Rectal smooth muscle tissue (tissue), 1 donor: ENCODE results near the gene WIZ.
"Not testable (repeated sequence)": the region's sequence is repeated elsewhere in the genome, so short reads cannot be mapped to it uniquely, and the experiment has no call there.

ENCODE experiments used
- H3K27ac ChIP-seq: one replicate; pipeline ENCODE4 v1.7.0; 2013; ENCODE audit warnings: low read depth, low read length, inconsistent platforms
- H3K27me3 ChIP-seq: one replicate; pipeline ENCODE4 v1.7.0; 2013; ENCODE audit warnings: low read length; ENCODE audit not compliant: control insufficient read depth, insufficient read depth
- H3K36me3 ChIP-seq: one replicate; pipeline ENCODE4 v1.7.0; 2013; ENCODE audit warnings: low read length; ENCODE audit not compliant: control insufficient read depth, insufficient read depth
- H3K4me1 ChIP-seq: one replicate; pipeline ENCODE4 v1.7.0; 2013; ENCODE audit warnings: low read length; ENCODE audit not compliant: control insufficient read depth, insufficient read depth
- H3K4me3 ChIP-seq: one replicate; pipeline ENCODE4 v1.7.0; 2013; ENCODE audit warnings: low read length
- H3K9ac ChIP-seq: one replicate; pipeline ENCODE4 v1.7.0; 2013; ENCODE audit warnings: low read length

The WIZ gene, protein sequence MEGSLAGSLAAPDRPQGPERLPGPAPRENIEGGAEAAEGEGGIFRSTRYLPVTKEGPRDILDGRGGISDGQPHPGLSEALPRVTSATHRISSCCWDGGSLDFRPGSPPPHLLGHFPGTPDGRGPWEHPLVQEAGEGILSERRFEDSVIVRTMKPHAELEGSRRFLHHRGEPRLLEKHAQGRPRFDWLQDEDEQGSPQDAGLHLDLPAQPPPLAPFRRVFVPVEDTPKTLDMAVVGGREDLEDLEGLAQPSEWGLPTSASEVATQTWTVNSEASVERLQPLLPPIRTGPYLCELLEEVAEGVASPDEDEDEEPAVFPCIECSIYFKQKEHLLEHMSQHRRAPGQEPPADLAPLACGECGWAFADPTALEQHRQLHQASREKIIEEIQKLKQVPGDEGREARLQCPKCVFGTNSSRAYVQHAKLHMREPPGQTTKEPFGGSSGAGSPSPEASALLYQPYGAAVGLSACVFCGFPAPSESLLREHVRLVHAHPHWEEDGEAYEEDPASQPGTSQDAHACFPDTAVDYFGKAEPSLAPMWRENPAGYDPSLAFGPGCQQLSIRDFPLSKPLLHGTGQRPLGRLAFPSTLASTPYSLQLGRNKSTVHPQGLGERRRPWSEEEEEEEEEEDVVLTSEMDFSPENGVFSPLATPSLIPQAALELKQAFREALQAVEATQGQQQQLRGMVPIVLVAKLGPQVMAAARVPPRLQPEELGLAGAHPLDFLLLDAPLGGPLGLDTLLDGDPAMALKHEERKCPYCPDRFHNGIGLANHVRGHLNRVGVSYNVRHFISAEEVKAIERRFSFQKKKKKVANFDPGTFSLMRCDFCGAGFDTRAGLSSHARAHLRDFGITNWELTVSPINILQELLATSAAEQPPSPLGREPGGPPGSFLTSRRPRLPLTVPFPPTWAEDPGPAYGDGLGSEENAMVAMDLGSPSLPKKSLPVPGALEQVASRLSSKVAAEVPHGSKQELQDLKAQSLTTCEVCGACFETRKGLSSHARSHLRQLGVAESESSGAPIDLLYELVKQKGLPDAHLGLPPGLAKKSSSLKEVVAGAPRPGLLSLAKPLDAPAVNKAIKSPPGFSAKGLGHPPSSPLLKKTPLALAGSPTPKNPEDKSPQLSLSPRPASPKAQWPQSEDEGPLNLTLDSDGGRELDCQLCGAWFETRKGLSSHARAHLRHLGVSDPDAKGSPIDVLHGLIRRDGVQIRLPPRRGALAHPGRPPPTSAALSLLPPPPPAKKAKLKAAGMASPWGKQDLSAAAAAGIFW (N-terminal part only)

DNA sequence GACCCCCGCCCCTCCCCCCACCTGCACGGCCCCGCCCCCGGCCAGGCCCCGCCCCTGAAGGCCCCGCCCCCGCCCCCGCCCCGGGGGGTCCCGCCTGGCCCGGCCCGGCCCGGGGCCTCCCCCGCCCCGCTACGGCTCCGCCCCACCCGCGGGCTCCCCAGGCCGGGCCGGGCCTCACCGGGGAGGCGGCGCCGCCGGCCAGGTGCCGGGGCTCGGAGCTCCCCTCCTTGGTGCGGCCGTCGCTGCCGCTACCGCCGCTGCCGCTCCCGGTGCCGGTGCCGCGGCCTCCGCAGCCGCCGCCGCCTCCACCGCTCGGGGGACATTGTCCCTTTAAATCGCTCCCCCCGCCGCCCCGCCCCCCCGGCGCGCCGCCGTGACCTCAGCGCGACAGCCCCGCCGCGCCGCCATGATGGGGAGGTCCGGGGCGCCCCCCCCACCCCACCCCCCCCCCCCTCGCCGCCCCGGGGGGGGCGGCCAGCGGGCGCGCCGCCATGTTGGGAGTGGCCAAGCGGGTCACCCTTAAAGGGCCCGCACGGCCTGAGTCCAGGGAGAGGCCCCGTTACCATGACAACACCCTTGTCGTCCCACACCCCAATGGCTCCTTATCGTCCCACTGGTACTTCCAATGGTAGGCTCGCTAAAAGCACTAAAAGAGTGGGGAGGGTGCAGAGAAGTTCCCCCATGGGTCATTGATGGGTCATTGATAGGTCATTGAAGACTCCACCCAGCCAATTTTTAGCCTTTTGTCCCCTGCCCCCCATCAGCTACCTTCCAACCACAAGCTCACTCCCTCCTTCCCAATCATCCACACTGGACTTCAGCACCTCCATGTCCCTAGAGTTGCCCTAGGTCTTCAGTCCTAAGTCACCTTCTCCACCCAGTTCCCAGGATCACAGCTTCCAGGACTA lies at the start of gene WIZ:
TSS of gene WIZ (minus strand) at position 337 of the 908 bp plus-strand sequence. CDS start 1,649 bp downstream, outside the sequence.
- Histone ChIP-seq H3K27ac (peak within 1 kb of the TSS; percentile 72), H3K4me1 (peaks cover 11% of the 10 kb centered on the region)

DNA sequence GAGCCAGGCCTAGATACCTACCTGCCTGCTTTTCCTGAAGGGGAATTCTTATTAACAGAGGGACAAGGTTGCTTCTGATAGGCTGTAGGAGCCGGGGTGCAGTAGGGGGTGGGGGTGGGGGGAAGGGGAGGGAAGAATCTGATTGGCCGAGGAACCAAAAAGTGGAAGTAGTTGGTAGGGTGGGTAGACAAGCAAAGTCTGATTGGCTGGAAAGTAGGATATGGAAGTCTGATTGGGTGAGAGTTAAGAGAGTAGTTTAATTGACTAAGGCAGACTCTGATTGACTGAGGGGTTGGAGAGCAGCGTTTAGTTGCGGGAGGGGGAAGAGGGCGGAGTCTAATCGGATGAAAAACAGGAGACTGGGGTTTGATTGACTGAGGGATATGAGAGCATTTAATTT lies 49.2 kb upstream of the WIZ start:
- no peak overlapping the region for H3K9ac ChIP-seq
- H3K36me3 ChIP-seq = no peaks in the 10 kb centered on the region
- H3K27me3 ChIP-seq = no peaks in the 10 kb centered on the region
- no peak overlapping the region for H3K4me3 ChIP-seq
- H3K4me1 ChIP-seq = no peaks in the 10 kb centered on the region
- no peak overlapping the region for H3K27ac ChIP-seq

More for the DNA sequence above, at the start of gene WIZ:
- Histone ChIP-seq H3K4me3 (peak within 1 kb of the TSS; percentile 75), H3K36me3 (no peaks in the 10 kb centered on the region), H3K9ac (peak within 1 kb of the TSS; percentile 68), H3K27me3 (no peaks in the 10 kb centered on the region)

DNA sequence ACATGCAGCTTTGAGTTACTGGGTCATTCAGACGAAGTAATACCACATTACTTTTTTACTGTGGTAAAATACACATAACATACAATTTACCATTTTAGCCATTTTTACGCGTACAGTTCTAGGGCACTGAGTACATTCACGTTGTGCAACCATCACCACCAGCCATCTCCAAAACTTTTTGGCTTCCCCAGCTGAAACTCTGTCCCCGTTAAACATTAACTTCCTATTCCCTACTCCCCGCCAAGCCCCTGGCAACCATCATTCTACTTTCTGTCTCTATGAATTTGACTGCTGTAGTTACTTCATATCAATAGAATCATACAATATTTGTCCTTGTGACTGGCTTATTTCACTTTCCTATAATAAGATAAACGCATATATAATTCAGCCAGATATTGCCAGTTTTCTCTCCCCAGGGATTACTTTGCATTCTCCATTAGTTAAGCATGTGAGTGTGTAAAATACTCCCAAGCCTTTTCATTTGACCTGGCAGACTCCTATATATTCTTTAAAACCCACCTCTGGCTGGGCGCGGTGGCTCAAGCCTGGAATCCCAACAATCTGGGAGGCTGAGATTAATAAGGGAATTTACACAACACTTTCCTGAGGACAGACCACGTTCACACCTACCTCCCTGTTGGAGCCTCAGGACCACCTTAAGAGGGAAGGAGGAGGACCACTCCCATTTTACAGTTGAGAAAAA lies 48.6 kb upstream of the WIZ start:
- no peaks in the 10 kb centered on the region for H3K36me3 ChIP-seq
- no peaks in the 10 kb centered on the region for H3K27me3 ChIP-seq
- H3K9ac ChIP-seq = no peak overlapping the region
- H3K4me3 ChIP-seq = no peak overlapping the region
- H3K4me1 ChIP-seq = no peaks in the 10 kb centered on the region
- no peak overlapping the region for H3K27ac ChIP-seq

DNA sequence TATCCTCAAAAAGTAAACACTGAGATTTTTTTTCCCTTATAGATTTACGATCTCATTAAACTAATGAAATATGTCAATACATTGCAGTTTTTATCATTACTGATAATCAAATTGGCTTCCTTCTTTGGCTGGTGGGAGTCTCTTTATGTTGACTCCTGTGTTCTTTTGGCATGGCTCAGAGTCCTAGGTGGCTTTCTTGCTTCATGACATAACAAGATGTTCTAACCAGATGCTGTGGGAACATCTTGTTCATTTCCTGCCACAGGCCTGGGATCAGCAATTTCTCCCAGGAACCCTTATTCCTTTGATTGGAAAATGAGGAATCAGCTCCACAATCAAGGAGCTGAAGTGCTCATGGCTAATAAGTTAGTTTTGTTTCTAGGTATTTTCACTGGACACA lies 45.4 kb upstream of the WIZ start:
- Histone ChIP-seq H3K27ac (no peak overlapping the region), H3K36me3 (no peaks in the 10 kb centered on the region), H3K4me1 (no peaks in the 10 kb centered on the region), H3K4me3 (no peak overlapping the region), H3K27me3 (no peaks in the 10 kb centered on the region), H3K9ac (no peak overlapping the region)

DNA sequence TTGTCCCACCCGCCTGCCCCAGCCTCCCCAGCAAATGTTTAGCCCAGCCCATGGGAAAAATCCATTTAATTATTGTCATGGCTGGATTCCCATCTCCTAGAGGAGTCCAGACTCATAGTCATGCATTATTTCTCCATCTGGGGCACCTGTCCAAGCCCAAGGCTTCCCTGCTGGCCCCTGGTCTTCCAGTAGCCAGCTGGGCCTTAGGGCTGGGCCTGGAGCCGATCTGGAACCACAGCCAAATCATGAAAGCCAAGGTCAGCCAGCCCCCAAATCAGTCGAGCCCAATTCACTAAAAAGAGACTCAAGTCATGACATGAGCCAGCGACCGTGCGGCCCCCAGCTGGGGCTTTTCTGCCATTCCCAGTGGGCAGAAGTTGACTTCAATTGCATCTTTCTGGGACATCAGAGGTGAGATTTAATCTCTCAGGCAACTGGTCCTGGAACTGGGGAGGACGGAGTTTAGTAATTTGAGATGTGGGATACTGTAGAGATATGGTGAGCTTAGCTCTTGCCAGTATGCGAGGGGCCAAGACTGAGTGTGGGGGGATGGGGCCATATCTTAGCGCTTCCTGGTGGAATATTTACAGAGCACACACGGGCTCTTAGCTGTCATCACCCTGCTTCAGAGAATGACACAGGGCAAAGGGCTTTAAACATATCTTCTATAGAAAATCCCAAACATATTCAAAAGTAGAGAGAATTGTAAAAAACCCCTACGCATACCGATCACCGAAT lies 38.9 kb upstream of the WIZ start:
- Histone ChIP-seq H3K4me3 (no peak overlapping the region), H3K4me1 (no peaks in the 10 kb centered on the region), H3K36me3 (no peaks in the 10 kb centered on the region), H3K27me3 (no peaks in the 10 kb centered on the region), H3K27ac (no peak overlapping the region), H3K9ac (no peak overlapping the region)

DNA sequence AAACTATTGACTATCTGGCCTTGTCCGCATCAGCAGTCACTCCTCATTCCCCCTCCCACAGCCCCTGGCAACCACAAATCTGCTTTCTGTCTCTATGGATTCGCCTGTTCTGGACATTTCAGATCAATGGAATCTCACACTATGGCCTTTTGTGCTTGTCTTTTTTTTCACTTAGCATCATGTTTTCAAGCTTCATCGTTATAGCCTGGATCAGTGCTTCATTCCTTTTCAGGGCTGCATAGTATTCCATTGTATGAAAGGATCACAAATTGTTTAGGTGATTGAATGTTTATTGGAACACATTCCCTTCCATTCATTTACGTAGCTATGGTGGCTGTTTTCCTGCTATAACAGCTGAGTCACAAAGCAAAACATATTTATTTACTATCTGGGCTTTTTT lies 37.3 kb upstream of the WIZ start:
- Histone ChIP-seq H3K27ac (no peak overlapping the region), H3K36me3 (no peaks in the 10 kb centered on the region), H3K4me1 (no peaks in the 10 kb centered on the region), H3K27me3 (no peaks in the 10 kb centered on the region), H3K9ac (no peak overlapping the region), H3K4me3 (no peak overlapping the region)

DNA sequence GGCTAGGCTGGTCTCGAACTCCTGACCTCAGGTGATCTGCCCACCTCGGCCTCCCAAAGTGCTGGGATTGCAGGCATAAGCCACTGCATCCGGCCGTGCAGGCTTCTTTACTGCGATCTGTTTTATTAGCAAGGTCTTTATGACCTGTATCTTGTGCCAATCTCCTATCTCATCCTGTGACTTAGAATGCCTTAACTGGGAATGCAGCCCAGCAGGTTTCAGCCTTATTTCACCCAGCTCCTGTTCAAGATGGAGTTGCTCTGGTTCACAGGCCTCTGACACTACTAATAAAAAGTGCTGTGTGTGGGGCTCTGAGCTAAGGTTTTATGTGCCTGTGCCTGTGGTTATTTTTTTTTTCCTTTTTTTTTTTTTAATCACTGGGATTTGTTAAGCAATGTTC lies 36.0 kb upstream of the WIZ start:
- not testable (repeated sequence) for H3K27ac ChIP-seq, H3K27me3 ChIP-seq, H3K4me1 ChIP-seq, H3K4me3 ChIP-seq, H3K9ac ChIP-seq, H3K36me3 ChIP-seq

DNA sequence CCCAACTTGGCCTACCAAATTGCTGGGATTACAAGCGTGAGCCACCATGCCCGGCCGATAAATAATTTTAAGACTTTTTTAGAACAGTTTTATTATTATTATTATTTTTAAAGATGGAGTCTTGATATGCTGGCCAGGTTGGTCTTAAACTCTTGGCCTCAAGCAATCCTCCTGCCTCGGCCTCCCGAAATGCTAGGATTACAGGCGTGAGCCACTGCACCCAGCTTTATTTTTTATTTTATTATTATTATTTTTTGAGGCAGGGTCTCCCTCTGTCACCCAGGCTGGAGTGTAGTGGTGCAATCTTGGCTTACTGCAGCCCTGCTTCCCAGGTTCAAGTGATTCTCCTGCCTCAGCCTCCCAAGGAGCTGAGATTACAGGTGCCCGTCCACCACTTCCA lies 31.2 kb upstream of the WIZ start:
- H3K4me3 ChIP-seq, H3K27ac ChIP-seq, H3K27me3 ChIP-seq, H3K4me1 ChIP-seq, H3K9ac ChIP-seq, H3K36me3 ChIP-seq: not testable (repeated sequence)

DNA sequence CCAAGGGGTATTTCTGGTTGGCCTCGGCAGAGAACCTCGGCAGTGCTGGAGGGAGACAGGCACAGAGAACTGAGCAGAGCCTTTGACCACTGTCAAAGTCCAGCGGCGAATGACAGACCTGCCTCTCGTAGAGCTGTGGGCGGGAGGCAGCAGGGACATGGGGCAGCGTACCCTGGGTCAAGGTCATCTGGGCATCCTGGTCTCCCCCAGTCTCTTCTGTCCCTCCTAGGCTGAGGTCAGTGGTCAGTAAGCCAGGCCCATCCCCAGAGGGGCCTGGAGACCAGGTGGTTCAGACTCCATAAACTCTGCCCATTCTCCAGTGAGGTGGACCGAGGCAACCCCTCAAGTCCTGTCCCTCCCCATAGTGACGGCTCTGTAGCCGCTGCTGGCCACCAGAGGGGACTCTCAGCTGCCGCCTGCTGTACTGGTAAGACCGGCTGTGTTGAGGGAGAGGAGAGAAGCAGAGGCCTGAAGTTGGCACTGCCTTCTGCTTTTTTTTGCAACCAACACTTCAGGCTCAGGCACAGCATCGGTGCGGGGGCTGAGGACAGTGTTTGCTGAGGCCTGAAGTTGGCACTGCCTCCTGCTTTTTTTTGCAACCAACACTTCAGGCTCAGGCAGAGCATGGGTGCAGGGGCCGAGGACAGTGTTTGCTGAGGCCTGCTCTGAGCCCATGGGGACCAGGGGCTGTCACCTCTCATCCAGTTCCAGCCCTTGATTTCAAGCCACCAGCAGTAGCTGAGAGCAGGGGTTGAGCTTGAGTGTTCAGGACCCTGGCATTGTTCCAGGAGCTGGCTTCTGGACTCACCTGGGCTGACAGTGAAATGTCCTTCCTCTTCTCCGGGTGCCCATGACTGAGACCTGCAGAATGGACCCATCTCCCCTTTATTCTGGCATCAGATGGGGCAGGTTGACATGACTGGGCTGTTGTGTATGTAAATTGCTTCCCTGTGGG lies 29.9 kb upstream of the WIZ start, which contains the start of gene PGLYRP2:
TSS of gene PGLYRP2 (minus strand) at position 111 of the 955 bp plus-strand sequence. CDS start 130 bp downstream, outside the sequence.
- H3K4me3 ChIP-seq = no peak within 1 kb of the TSS
- H3K4me1 ChIP-seq = no peaks in the 10 kb centered on the region

DNA sequence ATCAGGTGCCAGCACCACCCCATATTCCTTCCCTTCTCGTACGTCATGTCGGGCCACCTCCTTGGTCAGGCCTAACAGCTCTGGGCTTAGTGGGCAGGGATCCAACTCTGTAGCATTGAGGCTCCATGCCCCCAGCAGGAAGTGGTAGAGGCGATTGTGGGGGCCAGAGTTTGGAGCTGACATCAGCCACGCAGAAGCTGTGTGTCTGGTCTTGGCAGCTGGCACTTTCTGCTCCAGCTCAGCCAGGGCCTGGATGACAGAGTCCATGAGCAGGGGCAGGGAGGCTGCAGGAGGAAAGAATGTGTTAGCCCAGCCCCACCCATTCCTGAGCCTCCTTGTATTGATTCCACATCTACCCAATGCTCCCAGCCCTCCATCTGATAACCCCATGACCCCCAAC lies 26.6 kb upstream of the WIZ start:
- no peak overlapping the region for H3K27ac ChIP-seq
- H3K9ac ChIP-seq = no peak overlapping the region
- no peaks in the 10 kb centered on the region for H3K4me1 ChIP-seq
- H3K27me3 ChIP-seq = no peaks in the 10 kb centered on the region
- H3K4me3 ChIP-seq = no peak overlapping the region
- no peaks in the 10 kb centered on the region for H3K36me3 ChIP-seq

More for the DNA sequence above, 29.9 kb upstream of the WIZ start, which contains the start of gene PGLYRP2:
- Histone ChIP-seq H3K27ac (no peak within 1 kb of the TSS), H3K36me3 (no peaks in the 10 kb centered on the region), H3K27me3 (no peaks in the 10 kb centered on the region), H3K9ac (no peak within 1 kb of the TSS)
